Stimulated activated CD8-positive, alpha-beta memory T cell treated with anti-CD3 and anti-CD28 coated beads, Interleukin-2, amount 100 ng/mL, for 1 hour (primary cell): Measurements from ENCODE around the gene HOXB8.

Source experiments
- DNase-seq, 2 donors: peaks; one replicate each; pipeline ENCODE4 v3.0.0-alpha.2; 2020; ENCODE audit warnings: low read depth in 2 of 2

Gene HOXB8

GRCh38 chr17:48610282-48611211, 4.5 kb downstream of the HOXB8 start, which contains the start of gene HOXB7:
Gene HOXB7, minus strand, starts transcription at chr17:48611017. Its CDS starts 99 bp downstream, at chr17:48610918.
- DNase-seq, result peak in 1 of 2 donors; percentile 34

- DNase-seq, result no peak
These were observed 5.3 kb downstream of the HOXB8 start for GRCh38 chr17:48609759-48610281.

GRCh38 chr17:48609033-48609432, 6.1 kb downstream of the HOXB8 start:
- DNase-seq, result no peak

GRCh38 chr17:48608494-48608834, 6.6 kb downstream of the HOXB8 start:
- no peak for DNase-seq

- DNase-seq, result no peak
These were observed 8.0 kb downstream of the HOXB8 start for GRCh38 chr17:48606892-48607614.

GRCh38 chr17:48605991-48606891, 8.9 kb downstream of the HOXB8 start:
- no peak for DNase-seq

- DNase-seq, result no peak
These were observed 9.6 kb downstream of the HOXB8 start for GRCh38 chr17:48605409-48605919.

GRCh38 chr17:48604770-48605329, 10.2 kb downstream of the HOXB8 start, which contains the start of gene HOXB6:
Gene HOXB6, minus strand, starts transcription at chr17:48604986. Its CDS starts 6,836 bp downstream, at chr17:48598150.
- DNase-seq, result no peak

GRCh38 chr17:48603959-48604769, 10.9 kb downstream of the HOXB8 start:
- DNase-seq, result no peak

GRCh38 chr17:48601539-48602425, 13.3 kb downstream of the HOXB8 start:
- no peak for DNase-seq

GRCh38 chr17:48601207-48601538, 13.9 kb downstream of the HOXB8 start:
- no peak for DNase-seq

- DNase-seq, result no peak
These were observed 14.6 kb downstream of the HOXB8 start for GRCh38 chr17:48600244-48601098.

GRCh38 chr17:48599354-48599753, 15.7 kb downstream of the HOXB8 start:
- no peak for DNase-seq

- no peak for DNase-seq
These were observed 16.4 kb downstream of the HOXB8 start for GRCh38 chr17:48598736-48599135.

GRCh38 chr17:48597778-48598631, 17.1 kb downstream of the HOXB8 start:
- no peak for DNase-seq

- DNase-seq, result no peak
These were observed 17.6 kb downstream of the HOXB8 start for GRCh38 chr17:48597528-48597777.

GRCh38 chr17:48596735-48597527, 18.2 kb downstream of the HOXB8 start:
- DNase-seq, result no peak
